G401 (cell line): Measurements from ENCODE around the gene RP9. TPM values are rescaled to one million over a fixed set of nuclear protein-coding genes. Genes with fewer than 3 reads are reported as not detected.

Experiments used
- DNase-seq: peaks from one replicate; pipeline ENCODE4 v3.0.0-alpha.2; 2015; ENCODE audit warnings: low spot score
- in situ Hi-C: cut with HindIII; loops from 2 replicates; pipeline ENCODE4 v1.10.0; 2016; ENCODE audit warnings: low sequenced_read_pairs, mixed read lengths
- total RNA-seq: library from RNA; depleted of rRNA; stranded (reverse); fragments of >200 nt; shearing (Covaris generic); gene quantifications from 2 replicates; pipeline ENCODE4 v1.2.3, GENCODE V29; 2014

Gene RP9
- total RNA-seq, 1 experiment from 2014 or later: 16.6 TPM

DNA sequence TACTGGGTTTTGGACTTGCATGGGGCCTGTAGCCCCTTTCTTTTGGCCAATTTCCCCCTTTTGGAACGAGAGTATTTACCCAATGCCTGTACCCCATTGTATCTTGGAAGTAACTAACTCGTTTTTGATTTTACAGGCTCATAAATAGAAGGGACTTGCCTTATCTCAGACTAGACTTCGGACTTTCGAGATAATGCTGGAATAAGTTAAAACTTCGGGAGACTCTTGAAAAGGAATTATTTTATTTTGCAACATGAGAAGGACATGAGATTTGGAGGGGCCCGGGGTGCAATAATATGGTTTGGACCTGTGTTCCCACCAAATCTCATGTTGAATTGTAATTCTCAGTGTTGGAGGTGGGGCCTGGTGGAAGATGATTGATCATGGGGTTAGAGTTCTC is 38.4 kb downstream of the RP9 start:
- DNase-seq: no peak
- in situ Hi-C loops: no loop called here

DNA sequence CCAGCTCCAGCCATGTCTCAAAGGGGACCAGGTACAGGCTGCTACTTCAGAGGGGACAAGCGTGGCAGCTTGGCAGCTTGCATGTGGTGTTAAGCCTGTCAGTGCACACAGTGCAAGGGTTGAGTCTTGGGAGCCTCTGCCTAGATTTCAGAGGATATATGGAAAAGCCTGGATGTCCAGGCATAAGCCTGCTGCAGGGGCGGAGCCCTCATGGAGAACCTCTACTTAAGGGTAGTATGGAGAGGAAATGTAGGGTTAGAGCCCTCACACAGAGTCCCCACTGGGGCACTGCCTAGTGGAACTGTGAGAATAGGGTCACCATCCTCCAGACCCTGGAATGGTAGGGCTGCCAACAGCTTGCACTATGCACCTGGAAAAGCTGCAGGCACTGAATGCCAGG is 38.9 kb downstream of the RP9 start:
- in situ Hi-C loops: no loop called here
- DNase-seq: no peak

DNA sequence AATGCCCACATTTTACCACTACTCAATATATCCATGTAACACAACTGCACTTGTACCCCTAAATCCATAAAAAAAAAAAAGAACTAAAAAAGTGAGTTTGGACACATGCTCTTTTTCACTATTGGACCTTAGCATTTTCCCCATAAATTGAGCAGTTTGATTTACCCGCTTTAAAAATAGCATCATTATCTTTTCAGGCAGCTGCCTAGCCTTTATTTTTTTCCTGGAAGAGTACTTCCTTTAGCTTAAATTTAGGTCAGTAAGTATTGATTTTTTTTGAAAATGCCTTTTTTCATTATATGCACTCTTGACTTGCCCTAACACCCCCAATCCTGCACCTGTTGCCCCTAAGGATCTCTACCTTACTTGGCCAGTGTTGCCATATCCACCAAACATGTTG is 41.3 kb downstream of the RP9 start:
- no peak for DNase-seq
- in situ Hi-C loops: no loop called here

DNA sequence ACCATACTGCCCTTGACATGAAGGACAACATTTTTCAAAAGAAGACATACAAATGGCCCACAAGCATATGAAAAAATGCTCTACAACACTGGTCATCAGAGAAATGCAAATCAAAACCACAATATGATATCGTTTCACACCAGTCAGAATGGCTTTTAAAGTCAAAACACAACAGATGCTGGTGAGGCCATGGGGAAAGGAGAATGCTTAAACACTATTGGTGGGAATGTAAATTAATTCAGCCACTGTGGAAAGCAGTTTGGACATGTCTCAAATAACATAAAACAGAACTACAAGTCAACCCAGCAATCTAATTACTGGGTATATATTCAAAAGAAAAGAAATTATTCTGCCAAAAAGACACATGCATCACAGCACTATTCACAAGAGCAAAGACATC is 42.4 kb downstream of the RP9 start:
- no peak for DNase-seq
- in situ Hi-C loops: no loop called here

DNA sequence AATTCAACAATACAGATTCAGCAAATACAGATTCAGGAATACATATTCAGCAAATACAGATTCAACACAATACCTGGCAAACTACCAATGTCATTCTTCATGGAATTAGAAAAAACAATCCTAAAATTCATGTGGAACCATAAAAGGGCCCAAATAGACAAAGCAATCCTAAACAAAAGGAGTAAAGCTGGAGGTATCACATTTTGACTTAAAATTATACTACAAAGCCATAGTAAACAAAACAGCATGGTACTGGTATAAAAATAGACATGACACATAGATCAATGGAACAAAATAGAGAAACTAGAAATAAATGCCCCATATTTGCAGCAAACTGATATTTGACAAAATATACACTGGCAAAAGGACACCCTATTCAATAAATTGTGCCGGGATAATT is 43.2 kb downstream of the RP9 start:
- in situ Hi-C loops: no loop called here
- DNase-seq: no peak

DNA sequence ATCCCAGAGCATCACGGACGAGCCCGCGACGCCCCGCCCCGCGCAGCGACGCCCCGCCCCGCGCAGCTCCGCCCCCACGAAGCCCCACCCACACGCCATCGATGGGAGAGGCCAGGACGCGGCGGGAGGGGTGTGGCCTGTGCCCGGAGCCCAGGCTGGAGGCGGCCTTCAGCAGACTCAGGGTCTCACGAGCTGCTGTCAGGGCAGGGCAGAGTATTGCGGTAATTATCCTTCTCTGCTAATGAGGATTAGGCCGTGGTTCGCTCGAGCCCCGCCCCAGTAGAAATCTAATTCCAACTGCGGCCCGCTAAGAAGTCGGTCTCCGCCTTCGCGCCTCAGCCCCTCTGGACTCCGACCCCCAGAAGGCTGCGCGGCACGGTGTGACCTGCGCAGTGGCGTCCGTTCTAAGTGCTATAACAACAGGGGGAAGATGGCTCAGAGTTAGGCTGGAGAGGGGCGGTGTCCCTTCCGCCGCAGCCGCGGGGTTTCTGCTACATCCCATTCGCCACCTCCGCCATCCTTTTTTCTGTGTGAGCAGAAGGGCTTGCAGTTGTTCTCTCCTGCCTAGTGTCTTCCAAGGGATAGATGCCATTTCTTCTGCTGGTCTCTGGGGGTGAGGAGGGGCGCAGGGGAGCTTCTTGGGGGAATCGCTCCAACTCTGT is 46.3 kb downstream of the RP9 start:
- in situ Hi-C loops: no loop called here
- peak; percentile 95 for DNase-seq

DNA sequence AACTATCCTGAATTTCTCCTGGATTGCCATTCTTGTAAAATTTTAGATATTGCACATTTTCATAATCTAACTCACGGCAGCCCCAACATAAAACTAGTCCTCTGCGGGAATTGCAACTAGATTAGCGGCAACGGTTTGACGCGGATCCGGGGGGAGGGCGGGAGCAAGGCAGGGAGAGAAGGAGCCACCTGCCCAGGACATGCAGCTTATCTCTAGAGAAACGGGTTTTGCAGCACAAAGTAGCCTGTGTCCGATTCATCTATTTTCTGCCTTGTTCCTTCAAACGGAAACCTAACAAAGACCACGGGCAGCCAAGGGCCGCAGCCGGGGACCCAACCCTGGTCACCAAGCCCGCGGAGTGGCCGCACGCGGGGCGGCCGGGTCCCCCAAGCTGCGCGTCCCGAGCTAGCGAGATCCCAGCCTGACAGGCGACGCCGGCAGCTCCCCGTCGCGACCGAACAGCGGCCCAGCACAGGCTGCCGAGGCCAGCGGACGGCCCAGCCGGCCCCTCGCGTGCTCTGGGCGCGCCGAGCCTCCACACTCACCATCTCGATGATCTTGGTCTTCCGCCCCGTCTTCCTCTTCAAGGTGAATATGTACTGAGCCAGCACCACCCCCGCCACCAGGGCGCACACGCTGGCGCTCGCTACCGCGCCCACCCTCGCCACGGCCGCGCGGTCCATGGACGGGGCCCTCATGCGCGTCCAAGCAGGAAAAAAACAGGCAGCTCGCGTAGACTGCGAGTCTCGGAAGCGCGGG is 47.0 kb downstream of the RP9 start, which contains the start of gene NT5C3A:
TSS of gene NT5C3A (minus strand) at position 754 of the 759 bp plus-strand sequence. CDS start at position 683, 71 bp downstream.
- in situ Hi-C loops: no loop called here
- DNase-seq: peak; percentile 59

DNA sequence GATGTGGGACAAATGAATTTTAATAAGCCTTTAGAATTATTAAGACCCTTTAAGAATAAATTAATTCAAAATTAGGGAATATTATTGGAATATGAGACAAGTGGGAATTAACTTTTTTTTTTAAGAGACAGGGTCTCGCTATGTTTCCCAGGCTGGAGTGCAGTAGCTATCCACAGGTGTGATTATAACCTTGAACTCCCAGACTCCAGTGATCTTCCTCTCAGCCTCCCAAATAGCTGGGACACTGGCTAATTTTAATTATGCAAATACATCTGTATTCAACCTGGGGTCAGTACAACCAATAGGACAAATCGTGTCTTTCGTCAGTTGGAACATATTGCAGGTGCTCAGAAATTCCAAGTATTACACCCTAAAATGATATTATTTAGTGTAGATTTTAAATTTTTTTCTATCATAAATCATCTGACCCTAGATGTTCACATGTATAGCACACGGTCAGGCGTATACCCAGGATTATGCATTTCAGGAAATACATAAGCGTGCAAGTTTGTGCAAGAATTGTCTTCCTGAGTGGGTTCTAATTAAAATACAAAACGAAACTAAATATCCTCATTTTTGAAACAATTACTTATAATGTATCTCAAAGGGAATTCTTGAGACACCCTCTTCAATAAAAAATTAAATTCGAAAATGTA is 47.8 kb downstream of the RP9 start:
- in situ Hi-C loops: no loop called here
- no peak for DNase-seq

DNA sequence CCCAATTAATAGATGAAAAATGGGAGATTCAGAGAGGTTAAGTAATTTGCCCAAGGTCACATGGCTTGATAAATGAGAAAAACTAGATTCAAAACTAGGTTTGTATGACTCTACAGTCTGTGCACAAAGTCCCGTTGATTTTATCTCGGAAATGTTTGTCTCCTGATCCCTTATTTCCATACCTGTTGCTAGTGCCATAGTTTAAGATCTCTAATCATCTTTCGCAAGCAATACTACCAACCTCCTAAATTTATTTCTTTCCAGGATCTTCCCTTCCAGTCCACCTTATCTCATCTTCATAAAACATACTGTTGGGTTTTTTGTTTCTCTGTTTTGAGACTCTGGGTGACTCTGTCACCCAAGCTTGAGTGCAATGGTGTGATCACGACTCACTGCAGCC is 49.6 kb downstream of the RP9 start:
- DNase-seq: no peak
- in situ Hi-C loops: no loop called here

DNA sequence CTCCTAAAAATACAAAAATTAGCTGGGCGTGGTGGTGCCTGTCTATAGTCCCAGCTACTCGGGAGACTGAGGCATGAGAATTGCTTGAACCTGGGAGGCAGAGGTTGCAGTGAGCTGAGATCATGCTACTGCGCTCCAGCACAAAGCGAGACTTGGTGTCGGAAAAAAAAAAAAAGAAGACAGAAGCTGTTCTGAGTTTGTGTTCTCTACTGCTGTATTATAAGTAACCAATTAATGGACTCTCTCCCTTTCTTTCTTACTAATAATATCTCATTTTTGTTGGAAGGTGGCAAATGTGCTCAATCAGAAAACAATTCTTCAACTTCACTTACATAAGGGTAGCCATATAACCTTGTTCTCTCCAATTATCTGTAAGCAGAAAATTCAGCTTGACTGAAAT is 54.0 kb downstream of the RP9 start:
- DNase-seq: no peak
- in situ Hi-C loops: no loop called here

DNA sequence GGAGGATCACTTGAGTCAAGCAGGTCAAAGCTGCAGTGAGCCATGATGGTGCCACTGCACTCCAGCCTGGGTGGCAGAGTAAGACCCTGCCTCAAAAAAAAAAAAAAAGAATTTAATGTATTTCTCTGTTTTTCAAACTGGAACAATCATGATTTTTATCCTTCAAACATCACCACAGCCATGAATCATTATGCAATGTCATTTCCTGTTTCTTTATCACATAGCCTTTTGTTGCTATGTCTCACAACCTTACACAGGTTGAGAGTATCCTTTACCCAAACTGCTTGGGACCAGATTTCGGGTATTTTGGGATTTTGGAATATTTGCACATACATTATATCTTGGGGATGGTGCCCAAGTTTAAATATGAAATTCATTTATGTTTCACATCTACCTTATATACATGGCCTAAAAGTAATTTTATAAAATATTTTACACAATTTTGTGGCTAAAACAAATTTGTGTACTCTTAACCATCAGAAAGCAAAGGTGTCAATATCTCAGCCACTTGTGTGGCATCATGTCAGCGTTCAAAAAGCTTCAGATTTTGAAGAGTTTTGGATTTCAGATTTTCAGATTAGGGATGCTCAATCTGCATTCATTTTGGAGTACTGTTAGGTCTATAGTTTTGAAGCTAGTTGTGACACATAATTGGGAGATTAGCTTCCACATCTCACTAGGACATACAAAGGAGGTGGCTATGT is 54.8 kb downstream of the RP9 start:
- DNase-seq: no peak
- in situ Hi-C loops: no loop called here

DNA sequence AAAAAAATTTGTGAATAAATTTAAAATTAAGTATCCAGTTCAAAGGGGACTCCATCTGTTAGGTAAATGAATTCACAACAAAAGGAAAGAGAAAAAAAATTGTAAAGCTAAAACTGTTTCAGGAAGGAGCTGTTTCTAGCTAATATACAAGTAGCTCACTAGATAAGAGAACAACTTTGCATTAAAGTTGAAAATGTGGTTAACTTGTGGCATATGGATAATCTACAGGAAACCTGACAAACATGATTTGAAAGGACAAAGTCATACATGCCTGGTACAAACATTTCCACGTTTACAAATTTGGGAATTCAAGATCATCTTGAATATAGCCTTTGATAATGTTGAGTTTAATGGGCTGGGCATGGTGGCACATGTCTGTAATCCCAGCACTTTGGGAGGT is 55.5 kb downstream of the RP9 start:
- no peak for DNase-seq
- in situ Hi-C loops: no loop called here

DNA sequence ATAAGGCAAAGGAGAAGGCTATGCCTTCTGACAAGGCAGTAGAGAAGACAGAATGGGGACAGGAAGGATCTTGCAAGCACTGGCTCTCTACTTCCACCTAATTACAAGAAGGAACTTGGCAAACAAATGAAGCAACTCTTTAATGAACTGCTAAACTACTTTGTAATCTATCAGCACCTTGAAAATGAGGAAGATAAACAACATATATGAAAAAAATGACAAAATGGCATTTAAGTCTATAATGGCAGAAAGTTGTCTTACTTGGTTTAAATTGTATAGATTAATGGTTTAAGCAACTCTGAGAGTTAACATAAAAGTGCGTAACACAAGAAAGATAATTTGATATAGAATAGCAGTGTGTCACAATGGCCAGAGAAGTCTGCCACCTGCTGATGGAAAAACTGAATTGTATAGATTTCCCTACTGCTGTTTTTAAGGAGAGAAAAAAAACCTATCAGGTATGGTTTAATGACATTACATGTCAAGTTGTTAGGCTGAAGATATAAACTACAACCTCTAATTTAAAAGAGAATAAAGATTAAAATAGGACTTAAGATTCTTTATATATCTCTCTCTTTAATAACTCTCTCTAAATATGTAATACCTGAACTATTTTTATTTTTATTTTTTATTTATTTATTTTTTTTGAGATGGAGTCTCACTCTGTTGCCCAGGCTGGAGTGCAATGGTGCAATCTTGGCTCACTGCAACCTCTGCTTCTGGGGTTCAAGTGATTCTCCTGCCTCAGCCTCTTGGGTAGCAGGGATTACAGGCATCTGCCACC is 58.5 kb downstream of the RP9 start:
- DNase-seq: peak; percentile 27
- in situ Hi-C loops: no loop called here

DNA sequence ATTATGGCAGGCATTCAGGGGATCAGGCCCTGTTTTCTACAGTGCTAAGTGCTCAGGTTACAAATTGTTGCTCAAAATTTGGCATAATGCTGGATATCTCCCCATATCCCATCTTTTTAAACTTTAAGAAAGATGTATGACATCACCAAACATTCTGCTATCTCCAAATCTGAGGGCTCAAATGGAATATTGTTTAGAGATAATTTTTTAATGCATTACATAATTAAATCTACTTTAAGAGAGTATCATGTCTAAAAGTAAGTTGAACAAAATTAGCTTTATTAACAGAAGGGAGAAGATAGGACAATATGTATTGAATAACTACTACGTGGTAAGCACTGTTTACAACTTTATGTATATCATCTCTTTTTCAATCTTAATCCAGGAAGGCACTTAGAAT is 60.5 kb downstream of the RP9 start:
- DNase-seq: no peak
- in situ Hi-C loops: no loop called here

DNA sequence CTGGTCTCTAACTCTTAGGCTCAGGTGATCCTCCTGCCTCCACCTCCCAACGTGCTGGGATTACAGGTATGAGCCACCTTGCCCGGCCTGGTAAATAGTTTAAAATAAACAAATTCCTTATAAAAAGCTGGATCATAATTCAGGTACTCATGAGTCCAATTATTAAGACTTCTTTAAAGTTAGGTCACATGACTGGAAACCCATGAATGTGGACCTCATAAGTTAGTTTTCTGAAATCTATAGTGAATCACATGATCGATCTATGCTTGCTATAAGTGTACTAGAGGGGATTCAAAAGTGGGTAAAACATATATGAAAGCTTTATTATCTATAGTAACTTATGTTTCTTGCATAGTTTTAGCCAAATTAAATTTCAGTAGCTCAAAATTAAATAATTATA is 60.9 kb downstream of the RP9 start:
- in situ Hi-C loops: no loop called here
- DNase-seq: no peak

DNA sequence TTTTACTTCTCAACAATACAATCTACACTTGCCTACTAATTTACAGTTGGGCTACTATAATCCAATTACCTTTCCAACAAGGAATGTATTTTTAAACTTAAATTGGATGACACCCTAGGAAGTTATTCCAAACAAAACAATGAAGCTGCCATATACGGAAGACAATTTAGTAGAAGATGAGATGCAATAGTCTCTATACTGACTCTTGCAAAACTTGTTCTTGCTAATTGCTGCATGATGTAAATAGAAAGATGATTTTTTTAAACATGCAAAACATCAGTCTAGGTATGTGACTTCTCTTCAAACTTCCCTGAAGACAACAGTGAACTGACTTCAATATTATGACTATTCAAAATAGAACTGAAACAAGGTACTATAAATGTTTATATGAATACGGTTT is 64.2 kb downstream of the RP9 start:
- in situ Hi-C loops: no loop called here
- no peak for DNase-seq
